GM19099 (cell line): Measurements from ENCODE around the gene SPATA45.
A peak's percentile ranks its signal among the peaks of the same experiment; 100 is the strongest.

Experiments used
- POLR2A ChIP-seq: IDR thresholded peaks from 3 replicates; pipeline ENCODE4 v1.6.1; 2011; ENCODE audit warnings: low read depth; ENCODE audit not compliant: insufficient read length; ENCODE audit errors: extremely low read depth

Gene SPATA45

DNA sequence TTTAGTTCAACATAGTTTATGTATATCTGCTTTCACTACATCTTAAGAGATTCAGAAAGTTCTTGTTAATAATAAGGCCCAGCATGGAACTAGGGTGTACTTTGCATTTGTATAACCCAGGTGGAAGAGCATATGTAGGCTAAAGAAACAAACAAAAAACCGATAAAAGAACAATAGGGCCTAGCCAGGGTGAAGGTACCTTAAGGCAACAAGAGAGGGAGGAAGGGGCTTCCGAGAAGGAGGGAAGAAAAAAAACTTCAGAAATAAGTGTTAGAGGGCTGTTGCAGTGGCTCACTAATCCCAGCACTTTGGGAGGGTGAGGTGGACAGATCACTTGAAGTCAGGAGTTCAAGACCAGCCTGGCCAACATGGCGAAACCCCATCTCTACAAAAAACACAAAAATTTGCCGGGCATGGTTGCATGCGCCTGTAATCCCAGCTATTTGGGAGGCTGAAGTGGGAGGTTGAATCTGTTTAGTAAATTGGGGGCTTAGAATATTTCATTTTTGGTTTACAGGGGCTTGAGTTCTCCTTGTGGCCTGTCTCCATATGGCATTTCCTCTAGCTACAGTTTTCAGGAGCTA is 4.7 kb upstream of the SPATA45 start:
- TF ChIP-seq POLR2A = no peak

DNA sequence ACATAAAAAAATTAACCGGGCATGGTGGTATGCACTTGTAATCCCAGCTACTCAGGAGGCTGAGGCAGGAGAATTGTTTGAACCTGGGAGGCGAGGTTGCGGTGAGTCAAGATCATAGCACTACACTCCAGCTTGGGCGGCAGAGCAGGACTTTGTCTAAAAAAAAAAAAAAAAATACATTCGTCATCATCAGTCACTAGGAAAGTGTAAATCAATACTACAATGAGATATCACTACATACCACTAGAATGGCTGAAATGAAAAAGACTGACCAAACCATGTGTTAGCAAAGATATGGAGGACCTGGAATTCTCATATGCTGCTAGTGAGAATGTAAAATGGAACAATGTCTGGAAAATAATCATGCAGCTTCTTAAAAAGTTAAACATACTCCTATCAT is 9.3 kb downstream of the SPATA45 start:
- TF ChIP-seq POLR2A = no peak

DNA sequence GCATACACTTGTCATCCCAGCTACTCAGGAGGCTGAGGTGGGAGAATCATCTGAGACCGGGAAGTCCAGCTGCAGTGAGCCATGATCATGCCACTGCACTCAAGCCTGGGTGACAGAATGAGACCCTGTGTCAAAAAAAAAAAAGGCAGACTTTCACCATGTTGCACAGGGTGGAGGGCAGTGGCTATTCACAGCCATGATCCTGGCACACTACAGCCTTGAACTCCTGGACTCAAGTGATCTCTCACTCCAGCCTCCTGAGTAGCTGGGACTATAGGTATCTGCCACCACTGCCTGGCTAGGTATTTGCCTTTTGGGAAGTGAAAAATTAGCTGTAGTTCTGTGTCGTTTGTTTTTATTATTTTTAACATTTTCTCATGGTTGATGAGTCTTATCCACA is 19.1 kb downstream of the SPATA45 start:
- no peak for TF ChIP-seq POLR2A

DNA sequence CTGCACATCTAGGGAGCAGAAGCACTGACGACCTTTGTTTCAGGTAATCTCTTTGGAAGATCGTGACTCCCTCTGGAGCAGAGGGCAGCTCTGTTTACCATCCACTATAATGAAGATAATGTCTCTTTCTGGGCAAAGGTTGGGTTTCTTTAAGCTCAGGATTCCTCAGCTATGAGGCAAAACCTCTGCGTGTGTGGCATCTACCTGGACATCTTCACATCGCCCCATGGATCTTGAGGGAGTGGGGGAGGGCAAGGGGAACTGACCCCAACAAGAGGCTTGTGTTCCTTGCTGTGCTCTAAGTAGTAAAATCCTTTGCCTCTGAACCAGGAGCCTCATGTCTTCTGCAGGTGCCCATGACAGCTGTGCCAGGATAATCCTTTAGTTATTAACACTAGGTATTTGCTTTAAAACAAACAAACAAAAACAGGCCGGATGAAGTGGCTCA is 19.6 kb downstream of the SPATA45 start:
- TF ChIP-seq POLR2A = no peak

DNA sequence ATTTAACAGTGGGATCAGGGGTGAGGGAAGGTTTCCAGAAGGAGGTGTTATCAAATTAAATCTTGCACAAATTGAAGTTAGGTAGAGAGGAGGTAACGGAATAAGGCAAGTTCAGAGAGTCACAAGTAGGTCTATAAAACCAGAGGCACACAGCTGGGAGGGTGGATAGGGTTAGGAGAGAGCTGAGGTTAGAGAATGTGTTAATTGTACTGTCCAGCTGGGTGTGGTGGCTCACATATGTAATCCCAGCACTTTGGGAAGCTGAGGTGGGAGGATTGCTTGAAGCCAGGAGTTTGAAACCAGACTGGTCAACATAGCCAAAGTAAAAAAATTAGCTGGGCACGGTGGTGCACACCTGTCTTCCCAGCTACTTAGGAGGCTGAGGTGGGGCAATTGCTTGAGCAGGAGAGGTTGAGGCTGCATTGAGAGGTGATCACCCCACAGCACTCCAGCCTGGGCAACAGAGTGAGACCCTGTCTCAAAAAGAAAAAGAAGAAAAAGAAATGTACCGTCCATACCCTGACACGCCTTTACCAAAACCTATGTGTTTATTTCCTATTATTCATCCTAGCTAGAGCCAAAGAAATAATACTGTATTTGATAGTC is 20.2 kb downstream of the SPATA45 start:
- TF ChIP-seq POLR2A = no peak

DNA sequence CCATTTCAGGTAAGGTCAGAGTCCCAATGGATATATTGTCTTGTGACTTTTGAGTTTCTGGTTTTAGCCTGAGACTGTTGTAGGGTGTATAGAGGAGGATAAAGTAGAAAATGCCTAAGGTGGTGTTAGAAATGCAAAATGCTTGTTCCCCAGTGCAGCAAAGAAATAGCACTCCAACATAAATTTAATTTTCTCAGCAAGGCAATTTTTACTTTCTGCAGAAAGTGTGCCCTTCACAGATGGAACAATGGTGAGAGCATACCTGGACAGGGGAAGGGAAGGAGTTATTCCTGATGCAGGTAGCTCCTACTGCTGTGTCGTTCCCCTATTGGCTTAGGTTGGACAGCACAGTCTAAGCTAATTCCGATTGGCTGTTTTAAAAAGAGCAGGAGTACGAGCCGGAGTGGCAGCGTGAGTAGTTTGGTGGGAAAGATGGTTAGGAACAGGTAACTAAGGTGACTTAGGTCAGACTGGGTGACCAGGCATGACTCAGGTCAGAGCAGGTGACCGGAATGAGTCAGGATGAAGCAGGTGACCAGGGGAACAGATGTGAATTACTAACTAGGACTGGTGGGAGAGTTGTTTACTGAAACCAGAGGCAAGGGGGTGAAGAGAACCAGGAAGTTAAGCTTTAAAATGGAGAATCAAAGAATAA is 21.5 kb downstream of the SPATA45 start:
- TF ChIP-seq POLR2A = no peak

DNA sequence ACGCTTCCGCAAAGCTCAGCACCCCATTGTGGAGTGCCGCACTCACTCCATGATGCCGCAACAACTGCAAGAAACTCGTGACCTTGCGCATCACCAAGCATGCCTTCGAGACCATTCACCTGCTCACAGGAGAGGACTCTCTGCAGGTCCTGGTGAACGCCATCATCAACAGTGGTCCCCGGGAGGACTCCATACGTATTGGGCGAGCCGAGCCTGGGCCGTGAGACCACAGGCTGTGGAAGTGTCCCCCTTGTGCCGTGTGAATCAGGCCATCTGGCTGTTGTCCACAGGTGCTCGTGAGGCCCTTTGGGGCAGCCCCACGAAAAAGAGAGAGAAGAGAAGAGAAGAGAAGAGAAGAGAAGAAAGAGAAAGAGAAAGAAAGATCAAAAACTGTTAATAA is 23.2 kb downstream of the SPATA45 start:
- TF ChIP-seq POLR2A = no peak

DNA sequence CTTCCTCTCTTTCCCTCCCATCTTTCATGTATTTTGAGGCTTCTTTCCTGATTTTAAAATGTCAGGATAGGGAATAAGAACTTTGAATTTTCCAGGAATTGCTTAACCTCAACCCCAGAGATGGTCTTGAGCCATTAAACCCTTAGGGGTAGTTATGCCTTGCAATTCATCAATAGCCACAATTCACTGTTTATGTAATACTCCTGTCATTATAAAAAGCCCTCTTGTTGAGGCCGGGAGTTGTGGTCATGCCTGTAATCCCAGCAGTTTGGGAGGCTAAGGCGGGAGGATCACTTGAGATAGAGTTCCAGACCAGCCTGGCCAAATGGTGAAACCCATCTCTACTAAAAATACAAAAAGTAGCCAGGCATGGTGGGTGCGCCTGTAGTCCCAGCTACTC is 24.5 kb downstream of the SPATA45 start:
- no peak for TF ChIP-seq POLR2A

DNA sequence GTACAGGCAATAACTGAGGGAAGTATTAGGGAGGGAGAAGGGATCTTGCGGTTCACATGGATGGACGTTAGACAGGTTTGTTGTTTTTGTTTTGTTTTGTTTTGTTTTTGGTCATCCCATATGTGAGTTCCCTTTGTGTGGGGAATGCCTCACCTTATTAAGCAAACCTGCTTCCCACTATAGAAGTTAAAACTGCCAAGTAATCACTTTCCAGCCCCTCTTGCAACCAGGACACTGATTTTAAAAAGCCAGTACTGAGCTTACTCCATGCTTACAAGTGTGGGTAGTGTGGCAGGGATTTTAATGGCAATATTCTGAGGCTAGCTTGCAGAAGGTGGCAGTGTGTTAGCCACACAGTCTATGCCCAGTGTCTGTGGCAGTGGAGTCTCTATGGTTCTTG is 26.5 kb downstream of the SPATA45 start:
- TF ChIP-seq POLR2A = no peak

DNA sequence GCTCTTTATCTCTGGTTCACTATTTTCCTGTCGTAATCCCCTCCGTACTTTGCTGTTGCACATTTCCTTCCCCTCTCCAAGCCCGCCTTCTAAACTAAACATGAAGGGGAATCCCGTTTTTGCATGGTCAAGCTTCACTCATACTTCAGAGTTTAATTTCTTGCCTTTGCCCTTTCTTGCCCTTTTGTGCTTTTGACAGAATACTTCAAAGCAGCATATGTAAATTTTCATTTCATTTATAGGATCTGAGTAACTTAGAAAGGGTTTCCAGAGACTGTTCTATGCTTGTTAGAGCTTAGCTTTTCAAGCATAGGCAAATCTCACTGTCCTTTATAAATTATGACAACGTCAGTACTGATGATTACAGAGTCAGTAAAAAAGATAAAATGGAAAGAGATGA is 27.7 kb downstream of the SPATA45 start:
- TF ChIP-seq POLR2A = no peak

DNA sequence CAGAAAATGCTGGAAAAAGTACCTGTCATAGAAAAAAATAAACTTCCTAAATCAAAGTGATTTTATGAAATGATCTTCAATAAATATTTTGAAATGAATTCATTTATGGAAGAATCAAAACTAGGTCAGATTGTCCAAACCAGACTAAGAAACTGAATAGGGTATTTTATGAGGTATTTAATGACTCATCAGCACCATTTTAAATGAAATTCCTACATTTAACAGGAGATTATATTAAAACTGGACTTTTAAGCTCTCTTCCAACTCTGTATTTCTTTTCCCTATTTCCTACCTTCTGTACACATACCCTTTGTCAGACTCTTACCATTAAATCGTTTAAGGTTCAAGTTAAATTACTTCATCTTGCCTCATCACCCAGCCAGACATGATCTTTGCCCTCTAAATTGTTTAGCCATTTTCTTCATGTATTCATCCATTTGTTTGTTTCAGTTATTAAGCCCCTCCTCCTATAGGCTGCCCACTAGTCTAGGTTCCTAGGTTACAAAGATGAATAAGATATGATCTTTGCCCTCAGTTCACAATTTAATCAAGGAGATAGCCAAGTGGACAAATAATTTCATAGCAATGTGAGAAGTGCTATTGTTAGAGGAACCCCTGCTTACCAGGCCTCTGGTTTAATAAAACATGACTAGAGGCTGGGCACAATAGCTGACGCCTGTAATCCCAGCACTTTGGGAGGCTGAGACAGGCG is 30.7 kb downstream of the SPATA45 start:
- no peak for TF ChIP-seq POLR2A

DNA sequence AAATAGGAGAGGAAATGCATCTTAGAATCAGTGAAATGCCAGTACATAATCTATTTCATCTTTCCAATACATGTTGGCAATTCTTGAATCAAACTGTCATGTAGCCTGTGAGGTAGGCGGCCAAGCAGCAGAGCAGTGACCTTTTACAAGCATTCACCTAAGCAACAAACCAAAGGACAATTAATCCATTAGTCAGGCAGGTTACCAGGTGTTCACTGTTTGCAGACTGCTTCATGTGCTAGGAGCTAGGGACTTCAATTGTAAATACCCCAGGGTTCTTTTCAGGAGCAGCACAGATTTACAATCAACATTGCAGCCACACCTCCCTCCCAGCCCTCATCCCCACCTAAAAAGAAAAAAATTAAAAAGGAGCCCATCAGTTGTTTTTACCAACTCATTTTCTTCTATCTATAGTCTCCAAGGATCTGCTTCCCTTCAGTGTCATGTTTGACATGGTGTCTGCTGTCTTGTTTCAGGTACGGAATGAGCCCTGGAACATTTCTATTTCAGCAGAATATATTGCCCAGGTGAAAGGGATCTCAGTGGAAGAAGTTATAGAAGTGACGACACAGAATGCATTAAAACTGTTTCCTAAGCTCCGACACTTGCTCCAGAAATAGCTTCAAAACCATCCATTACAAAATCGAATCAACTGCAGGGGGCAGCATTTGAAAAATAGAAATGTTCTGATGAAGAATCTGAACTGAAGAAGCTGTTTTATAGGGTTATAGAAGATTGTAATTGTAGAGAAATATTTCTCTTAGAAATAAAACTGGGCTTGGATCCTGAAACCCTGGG is 32.7 kb downstream of the SPATA45 start:
- no peak for TF ChIP-seq POLR2A

DNA sequence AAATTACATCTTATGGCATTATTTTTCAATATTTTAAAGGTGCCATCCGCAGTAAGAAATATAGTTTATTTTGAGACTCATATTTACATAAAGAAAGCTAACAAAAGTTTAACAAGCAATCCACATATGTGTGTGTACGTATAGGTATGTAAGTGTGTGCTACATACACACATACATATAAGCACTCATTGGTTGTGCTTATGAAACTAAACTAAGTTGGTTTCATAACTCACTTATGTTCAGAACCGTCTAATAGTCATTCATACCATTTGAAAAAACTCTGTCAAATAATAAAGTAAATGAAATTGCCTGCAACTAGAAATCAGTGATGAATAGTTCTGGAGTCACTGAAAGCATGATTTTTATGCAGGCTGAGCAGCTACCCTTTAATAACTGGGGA is 41.7 kb downstream of the SPATA45 start:
- TF ChIP-seq POLR2A = no peak

DNA sequence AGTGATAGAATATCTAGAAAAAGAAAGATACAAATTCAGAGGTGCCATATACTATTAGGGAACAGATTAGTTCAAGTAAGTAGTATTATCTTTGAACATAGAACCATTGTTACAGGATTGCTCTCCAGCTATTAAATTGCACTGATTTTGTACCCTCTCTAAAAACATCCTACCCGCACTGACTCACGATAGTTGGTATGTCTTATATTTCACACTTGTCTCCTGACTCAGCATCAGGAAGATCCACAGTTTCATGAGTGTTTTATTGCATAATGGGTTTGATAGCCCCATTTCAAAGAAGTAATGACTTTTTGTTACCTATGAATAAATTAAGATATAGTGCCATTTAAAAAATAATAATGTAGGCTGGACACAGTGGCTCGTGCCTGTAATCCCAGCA is 49.8 kb downstream of the SPATA45 start:
- no peak for TF ChIP-seq POLR2A

DNA sequence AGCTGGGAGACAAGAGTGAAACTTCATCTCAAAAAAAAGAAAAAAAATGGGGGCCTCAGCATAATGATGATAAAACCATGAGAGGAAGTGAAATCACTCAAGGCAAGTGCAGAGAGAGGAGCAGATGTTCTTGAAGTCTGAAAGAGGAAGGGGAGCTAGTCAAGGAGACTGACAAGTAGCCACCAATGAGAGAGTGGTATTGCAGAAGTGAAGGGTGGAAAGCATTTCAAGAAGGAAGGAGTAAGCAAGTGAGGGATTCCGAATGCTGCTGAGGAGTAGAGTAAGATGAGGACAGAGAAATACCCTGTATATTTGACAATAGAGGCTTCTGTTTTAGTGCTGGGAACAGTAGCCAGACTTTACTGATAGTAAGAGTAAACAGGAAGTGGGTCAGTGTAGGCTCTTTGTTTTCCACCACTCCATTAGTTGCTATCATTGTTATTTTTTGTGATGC is 52.9 kb downstream of the SPATA45 start:
- TF ChIP-seq POLR2A = peak; percentile 38
